Activated T-helper 17 cell treated with anti-CD3 and anti-CD28 coated beads, Interleukin-2, amount 50 U/mL, for 72 hours (primary cell): Measurements from ENCODE around the gene L1TD1. TPM values are rescaled to one million over a fixed set of nuclear protein-coding genes. Genes with fewer than 3 reads are reported as not detected.
A peak's percentile ranks its signal among the peaks of the same experiment; 100 is the strongest.
"Not testable (repeated sequence)": the region's sequence is repeated elsewhere in the genome, so short reads cannot be mapped to it uniquely, and the experiment has no call there.

ENCODE experiments used
- ATAC-seq: fragments of 150-1000 bp; cut with Tn5 transposase; replicated peaks from 2 replicates; pipeline ENCODE4 v1.10.0; 2021; ENCODE audit warnings: mild to moderate bottlenecking, moderate library complexity
- H3K27ac Mint-ChIP-seq: one replicate; pipeline ENCODE4 v1.8.0; 2022; ENCODE audit warnings: mixed read lengths
- H3K27me3 Mint-ChIP-seq: one replicate; pipeline ENCODE4 v1.8.0; 2022; ENCODE audit warnings: mixed read lengths
- H3K36me3 Mint-ChIP-seq: one replicate; pipeline ENCODE4 v1.8.0; 2022; ENCODE audit warnings: low read depth, mild to moderate bottlenecking, mixed read lengths
- H3K4me1 Mint-ChIP-seq: one replicate; pipeline ENCODE4 v1.8.0; 2022; ENCODE audit warnings: mixed read lengths
- H3K4me3 Mint-ChIP-seq: one replicate; pipeline ENCODE4 v1.8.0; 2022; ENCODE audit warnings: mild to moderate bottlenecking, mixed read lengths
- H3K9me3 Mint-ChIP-seq: one replicate; pipeline ENCODE4 v1.8.0; 2022; ENCODE audit warnings: mixed read lengths
- total RNA-seq, 2 donors: library from RNA; stranded (reverse); gene quantifications; one replicate each; pipeline ENCODE4 v1.2.3, GENCODE V29; 2022

The L1TD1 gene
- total RNA-seq, 2 donors from 2014 or later, result not detected

DNA sequence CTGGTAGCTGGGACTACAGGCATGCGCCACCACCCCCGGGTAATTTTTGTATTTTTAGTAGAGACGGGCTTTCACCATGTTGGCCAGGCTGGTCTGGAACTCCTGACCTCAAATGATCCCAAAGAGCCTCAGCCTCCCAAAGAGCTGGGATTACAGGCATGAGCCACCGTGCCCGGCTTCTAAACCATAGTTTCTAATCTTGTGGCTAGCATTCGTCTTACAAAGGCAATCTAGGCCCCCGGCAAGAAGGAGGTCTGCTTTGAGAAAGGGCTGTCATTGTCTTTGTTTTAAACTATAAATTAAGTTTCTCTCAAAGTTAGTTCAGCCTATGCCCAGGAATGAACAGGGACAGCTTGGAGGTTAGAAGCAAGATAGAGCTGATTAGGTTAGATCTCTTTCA lies 10.3 kb upstream of the L1TD1 start:
- no peaks in the 10 kb centered on the region for H3K9me3 Mint-ChIP-seq
- no peak for ATAC-seq
- no peak overlapping the region for H3K27ac Mint-ChIP-seq
- no peaks in the 10 kb centered on the region for H3K36me3 Mint-ChIP-seq
- H3K4me3 Mint-ChIP-seq, result no peak overlapping the region
- no peaks in the 10 kb centered on the region for H3K4me1 Mint-ChIP-seq
- H3K27me3 Mint-ChIP-seq, result peaks cover 4% of the 10 kb centered on the region

DNA sequence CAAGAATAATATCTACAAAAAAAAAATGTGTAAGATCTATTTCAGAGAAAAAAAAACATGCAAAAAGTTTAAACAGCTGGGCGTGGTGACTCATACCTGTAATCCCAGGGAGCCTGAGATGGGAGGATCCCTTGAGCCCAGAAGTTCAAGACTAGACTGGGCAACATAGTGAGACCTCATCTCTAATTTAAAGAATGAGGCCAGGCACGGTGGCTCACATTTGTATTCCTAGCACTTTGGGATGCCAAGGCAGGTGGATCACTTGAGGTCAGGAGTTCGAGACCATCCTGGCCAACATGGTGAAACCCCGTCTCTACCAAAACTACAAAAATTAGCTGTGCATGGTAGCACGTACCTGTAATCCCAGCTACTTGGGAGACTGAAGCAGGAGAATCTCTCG lies 9.4 kb upstream of the L1TD1 start:
- not testable (repeated sequence) for H3K4me3 Mint-ChIP-seq, H3K36me3 Mint-ChIP-seq, H3K9me3 Mint-ChIP-seq

DNA sequence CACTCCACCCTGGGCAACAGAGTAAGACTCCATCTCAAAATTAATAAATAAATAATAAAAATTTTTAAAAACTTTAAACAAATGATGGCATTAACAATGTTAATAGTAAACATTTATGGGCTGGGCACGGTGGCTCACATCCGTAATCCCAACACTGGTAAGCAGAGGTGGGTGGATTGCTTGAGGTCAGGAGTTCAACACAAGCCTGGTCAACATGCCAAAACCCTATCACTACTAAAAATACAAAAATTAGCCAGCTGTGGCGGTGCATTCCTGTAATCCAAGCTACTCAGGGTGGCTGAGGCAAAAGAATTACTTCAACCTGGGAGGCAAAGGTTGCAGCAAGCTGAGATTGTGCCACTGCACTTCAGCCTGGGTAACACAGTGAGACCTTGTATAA lies 9.0 kb upstream of the L1TD1 start:
- Mint-ChIP-seq H3K27me3 (peaks cover 4% of the 10 kb centered on the region), H3K4me1 (no peaks in the 10 kb centered on the region), H3K9me3 (no peaks in the 10 kb centered on the region), H3K4me3 (no peak overlapping the region), H3K36me3 (no peaks in the 10 kb centered on the region), H3K27ac (no peak overlapping the region)
- ATAC-seq, result no peak

More for the DNA sequence above, 9.4 kb upstream of the L1TD1 start:
- H3K4me1 Mint-ChIP-seq, H3K27me3 Mint-ChIP-seq, H3K27ac Mint-ChIP-seq, ATAC-seq: not testable (repeated sequence)

DNA sequence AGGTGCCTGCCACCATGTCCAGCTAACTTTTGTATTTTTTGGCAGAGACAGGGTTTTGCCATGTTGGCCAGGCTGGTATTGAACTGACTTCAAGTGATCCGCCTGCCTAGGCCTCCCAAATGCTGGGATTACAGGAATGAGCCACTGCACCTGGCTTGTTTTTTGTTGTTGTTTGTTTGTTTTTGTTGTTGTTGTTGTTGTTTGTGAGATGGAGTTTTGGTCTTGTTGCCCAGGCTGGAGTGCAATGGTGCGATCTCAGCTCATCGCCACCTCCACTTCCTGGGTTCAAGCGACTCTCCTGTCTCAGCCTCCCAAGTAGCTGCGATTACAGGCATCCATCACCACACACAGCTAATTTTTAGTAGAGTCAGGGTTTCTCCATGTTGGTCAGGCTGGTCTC lies 7.1 kb upstream of the L1TD1 start:
- H3K27ac Mint-ChIP-seq, result no peak overlapping the region
- H3K27me3 Mint-ChIP-seq, result peaks cover 5% of the 10 kb centered on the region
- H3K36me3 Mint-ChIP-seq, result no peaks in the 10 kb centered on the region
- no peak overlapping the region for H3K4me3 Mint-ChIP-seq
- no peak for ATAC-seq
- H3K4me1 Mint-ChIP-seq, result no peaks in the 10 kb centered on the region
- no peaks in the 10 kb centered on the region for H3K9me3 Mint-ChIP-seq

DNA sequence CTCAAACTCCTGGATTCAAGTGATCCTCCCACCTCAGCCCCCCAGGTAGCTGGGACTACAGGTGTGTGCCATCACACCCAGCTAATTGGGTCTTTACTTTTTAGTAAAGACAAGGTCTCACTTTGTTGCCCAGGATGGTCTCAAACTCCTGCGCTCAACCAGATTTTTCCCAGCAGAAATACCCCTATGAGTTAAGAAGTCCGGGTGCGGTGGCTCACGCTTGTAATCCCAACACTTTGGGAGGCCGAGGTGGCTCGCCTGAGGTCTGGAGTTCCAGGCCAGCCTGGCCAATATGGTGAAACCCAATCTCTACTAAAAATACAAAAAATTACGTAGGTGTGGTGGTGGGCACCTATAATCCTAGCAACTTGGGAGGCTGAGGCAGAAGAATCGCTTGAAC lies 6.5 kb upstream of the L1TD1 start:
- Mint-ChIP-seq H3K27ac (no peak overlapping the region), H3K9me3 (no peaks in the 10 kb centered on the region), H3K36me3 (no peaks in the 10 kb centered on the region), H3K4me3 (no peak overlapping the region), H3K27me3 (peaks cover 3% of the 10 kb centered on the region), H3K4me1 (no peaks in the 10 kb centered on the region)
- no peak for ATAC-seq

DNA sequence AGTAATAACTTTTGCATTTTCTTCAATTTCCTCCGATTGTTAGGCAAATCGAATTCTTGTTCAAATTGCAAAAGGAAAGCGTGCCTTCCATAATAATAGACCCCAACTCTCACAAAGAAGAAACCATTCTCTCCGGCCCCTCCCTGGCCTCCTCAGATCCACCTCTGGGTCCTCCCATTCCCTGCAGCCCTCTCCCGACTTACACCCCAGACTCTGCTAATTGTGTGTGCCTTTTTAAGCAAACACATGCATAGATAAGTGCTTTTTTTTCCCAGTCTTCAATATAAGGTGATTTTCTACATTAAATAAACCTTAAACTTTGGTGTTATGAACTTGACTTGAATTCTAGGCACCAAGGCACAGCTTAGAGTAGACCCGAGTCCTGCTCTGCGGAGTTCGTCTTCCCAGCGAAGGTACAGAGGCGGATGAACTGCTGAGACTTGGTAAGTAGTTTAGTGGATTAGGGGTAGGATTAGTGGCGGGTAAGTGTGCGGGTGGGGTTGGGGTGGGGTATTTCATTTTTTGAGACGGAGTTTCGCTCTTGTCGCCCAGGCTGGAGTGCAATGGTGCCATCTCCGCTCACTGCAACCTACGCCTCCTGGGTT lies 1.5 kb downstream of the L1TD1 start:
- no peaks in the 10 kb centered on the region for H3K9me3 Mint-ChIP-seq
- no peaks in the 10 kb centered on the region for H3K4me1 Mint-ChIP-seq
- no peak for ATAC-seq
- peaks cover 21% of the 10 kb centered on the region for H3K27me3 Mint-ChIP-seq
- H3K36me3 Mint-ChIP-seq, result no peaks in the 10 kb centered on the region
- H3K27ac Mint-ChIP-seq, result no peak overlapping the region
- H3K4me3 Mint-ChIP-seq, result no peak overlapping the region

DNA sequence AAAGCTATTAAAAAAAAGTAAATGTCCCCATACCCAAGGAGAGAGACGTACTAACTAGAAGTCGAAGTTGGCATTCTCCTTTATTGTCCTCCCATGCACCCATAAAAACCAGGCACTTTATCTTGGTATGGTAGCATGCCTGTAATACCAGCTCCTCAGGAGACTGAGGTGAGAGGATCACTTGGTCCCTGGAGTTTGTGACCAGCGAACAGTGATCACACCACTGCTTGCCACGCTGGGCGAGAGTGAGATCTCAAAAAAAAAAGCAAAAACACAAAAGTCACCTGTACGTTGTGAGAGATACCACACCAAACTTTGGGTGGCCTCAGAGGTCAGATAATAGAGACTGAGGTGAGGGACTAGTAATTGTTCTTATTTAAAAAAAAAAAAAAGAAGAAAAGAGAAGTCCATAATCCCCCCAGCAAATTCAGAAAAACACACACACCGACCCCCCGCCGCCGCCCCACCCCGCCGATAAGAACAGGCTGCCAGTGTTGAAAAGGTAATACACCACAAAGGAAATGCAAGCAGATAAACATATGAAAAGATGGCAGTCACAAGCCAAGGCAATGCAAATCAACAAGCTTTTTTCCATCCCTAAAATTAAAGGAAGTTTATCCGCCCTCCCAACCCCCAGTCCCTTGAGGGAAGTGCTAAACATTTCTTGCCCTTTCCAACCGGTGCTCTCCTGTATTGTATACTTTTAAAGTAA lies 3.6 kb downstream of the L1TD1 start:
- H3K36me3 Mint-ChIP-seq, result no peaks in the 10 kb centered on the region
- ATAC-seq, result no peak
- peaks cover 19% of the 10 kb centered on the region for H3K27me3 Mint-ChIP-seq
- no peak overlapping the region for H3K4me3 Mint-ChIP-seq
- no peaks in the 10 kb centered on the region for H3K4me1 Mint-ChIP-seq
- no peaks in the 10 kb centered on the region for H3K9me3 Mint-ChIP-seq
- H3K27ac Mint-ChIP-seq, result no peak overlapping the region

DNA sequence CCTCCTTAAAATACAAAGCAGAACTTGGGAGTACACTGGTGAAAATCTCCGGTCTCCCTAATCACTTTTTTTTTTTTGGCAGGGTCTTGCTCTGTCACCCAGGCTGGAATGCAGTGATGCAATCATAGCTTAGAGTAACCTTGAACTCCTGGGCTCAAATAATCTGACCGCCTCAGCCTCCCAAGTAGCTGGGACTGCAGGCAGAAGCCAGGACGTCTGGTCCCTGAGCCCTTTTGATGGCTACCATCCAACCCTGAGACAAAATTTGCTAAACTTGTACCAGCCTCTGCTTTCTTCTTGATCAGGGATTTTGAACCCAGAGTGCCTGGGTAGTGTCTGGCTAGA lies 4.1 kb downstream of the L1TD1 start:
- Mint-ChIP-seq H3K4me1 (no peaks in the 10 kb centered on the region), H3K4me3 (no peak overlapping the region), H3K36me3 (no peaks in the 10 kb centered on the region), H3K27ac (no peak overlapping the region), H3K27me3 (peaks cover 15% of the 10 kb centered on the region), H3K9me3 (no peaks in the 10 kb centered on the region)
- ATAC-seq, result no peak

DNA sequence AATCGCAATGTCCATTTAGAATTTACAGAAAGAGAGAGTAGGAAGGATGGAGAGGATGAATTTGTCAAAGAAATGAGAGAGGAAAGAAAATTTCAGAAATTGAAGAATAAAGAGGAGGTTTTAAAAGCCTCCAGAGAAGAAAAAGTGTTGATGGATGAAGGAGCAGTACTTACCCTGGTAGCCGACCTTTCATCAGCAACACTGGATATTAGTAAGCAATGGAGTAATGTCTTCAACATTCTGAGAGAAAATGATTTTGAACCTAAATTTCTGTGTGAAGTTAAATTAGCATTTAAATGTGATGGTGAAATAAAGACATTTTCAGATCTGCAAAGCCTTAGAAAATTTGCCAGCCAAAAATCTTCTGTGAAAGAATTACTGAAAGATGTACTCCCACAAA lies 12.5 kb downstream of the L1TD1 start:
- Mint-ChIP-seq H3K4me1 (no peaks in the 10 kb centered on the region), H3K36me3 (no peaks in the 10 kb centered on the region), H3K4me3 (no peak overlapping the region)

DNA sequence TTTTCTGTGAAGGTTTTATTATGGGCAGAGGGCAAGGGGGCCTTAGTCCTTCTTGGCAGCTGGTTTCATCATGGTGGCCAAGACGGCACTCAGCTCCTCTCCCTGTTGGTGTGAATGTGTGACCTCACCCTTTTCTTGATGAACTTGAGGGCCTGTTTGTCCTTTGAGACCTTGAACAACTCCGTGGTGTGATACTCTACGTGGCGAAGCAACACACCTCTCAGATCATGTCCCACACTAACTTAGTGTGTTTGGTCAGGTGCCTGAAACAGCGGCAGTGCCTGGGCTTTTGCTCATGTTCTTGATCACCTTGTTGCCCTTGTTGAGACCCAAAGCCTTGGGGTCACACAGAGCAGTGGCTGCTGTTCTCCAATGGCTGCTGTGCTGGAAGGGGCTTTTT lies 13.4 kb downstream of the L1TD1 start:
- no peak for ATAC-seq
- peaks cover 10% of the 10 kb centered on the region for H3K27me3 Mint-ChIP-seq
- H3K36me3 Mint-ChIP-seq, result no peaks in the 10 kb centered on the region
- peaks cover 18% of the 10 kb centered on the region for H3K9me3 Mint-ChIP-seq
- H3K27ac Mint-ChIP-seq, result no peak overlapping the region
- H3K4me3 Mint-ChIP-seq, result no peak overlapping the region
- no peaks in the 10 kb centered on the region for H3K4me1 Mint-ChIP-seq

More for the DNA sequence above, 12.5 kb downstream of the L1TD1 start:
- no peak for ATAC-seq
- H3K27ac Mint-ChIP-seq, result no peak overlapping the region
- H3K9me3 Mint-ChIP-seq, result peaks cover 18% of the 10 kb centered on the region
- H3K27me3 Mint-ChIP-seq, result peaks cover 10% of the 10 kb centered on the region

DNA sequence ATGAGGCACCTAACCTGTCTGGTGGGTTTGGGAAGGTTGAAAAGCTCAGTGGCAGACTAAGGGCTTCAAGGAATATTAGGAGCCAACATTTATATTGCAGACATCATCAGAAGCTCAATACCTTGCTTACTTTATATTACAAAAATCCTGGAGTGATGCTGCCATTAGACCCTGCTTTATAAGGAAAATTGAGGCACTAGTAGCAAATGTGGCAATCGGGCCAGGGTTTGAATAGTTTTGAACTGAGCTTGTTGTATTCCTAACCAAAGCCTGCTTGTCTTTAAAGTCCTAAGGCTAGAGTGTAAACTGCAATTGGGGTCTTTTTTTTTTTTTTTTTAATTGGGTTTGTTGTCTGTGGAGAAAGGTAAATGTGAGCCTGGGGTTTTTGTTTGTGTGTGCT lies 14.3 kb downstream of the L1TD1 start:
- Mint-ChIP-seq H3K9me3 (peaks cover 18% of the 10 kb centered on the region), H3K36me3 (no peaks in the 10 kb centered on the region), H3K4me1 (no peaks in the 10 kb centered on the region), H3K27me3 (peaks cover 10% of the 10 kb centered on the region), H3K27ac (no peak overlapping the region), H3K4me3 (no peak overlapping the region)
- ATAC-seq, result no peak

DNA sequence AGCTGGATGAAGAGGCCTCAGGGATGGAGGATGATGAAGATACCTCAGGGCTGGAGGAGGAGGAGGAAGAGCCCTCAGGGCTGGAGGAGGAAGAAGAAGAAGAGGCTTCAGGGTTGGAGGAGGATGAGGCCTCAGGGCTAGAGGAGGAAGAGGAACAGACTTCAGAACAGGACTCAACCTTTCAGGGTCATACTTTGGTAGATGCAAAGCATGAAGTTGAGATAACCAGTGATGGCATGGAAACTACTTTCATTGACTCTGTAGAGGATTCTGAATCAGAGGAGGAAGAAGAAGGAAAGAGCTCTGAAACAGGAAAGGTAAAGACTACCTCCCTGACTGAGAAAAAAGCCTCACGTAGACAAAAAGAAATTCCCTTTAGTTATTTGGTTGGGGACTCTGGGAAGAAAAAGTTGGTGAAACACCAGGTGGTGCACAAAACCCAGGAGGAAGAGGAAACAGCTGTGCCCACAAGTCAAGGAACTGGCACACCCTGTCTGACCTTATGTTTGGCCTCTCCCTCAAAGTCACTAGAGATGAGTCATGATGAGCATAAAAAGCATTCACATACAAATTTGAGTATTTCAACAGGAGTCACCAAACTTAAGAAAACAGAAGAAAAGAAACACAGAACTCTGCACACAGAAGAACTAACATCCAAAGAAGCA lies 15.4 kb downstream of the L1TD1 start:
- Mint-ChIP-seq H3K4me3 (no peak overlapping the region), H3K27me3 (peaks cover 10% of the 10 kb centered on the region), H3K27ac (no peak overlapping the region), H3K36me3 (no peaks in the 10 kb centered on the region), H3K9me3 (peaks cover 18% of the 10 kb centered on the region), H3K4me1 (no peaks in the 10 kb centered on the region)
- peak; percentile 51 for ATAC-seq

DNA sequence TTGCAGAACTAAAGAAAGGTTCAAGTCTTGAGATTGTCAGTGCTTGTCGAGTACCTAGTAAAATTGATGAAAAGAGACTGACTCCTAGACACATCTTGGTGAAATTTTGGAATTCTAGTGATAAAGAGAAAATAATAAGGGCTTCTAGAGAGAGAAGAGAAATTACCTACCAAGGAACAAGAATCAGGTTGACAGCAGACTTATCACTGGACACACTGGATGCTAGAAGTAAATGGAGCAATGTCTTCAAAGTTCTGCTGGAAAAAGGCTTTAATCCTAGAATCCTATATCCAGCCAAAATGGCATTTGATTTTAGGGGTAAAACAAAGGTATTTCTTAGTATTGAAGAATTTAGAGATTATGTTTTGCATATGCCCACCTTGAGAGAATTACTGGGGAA lies 16.3 kb downstream of the L1TD1 start:
- peaks cover 10% of the 10 kb centered on the region for H3K27me3 Mint-ChIP-seq
- ATAC-seq, result no peak
- H3K27ac Mint-ChIP-seq, result no peak overlapping the region
- no peaks in the 10 kb centered on the region for H3K4me1 Mint-ChIP-seq
- H3K36me3 Mint-ChIP-seq, result no peaks in the 10 kb centered on the region
- H3K4me3 Mint-ChIP-seq, result no peak overlapping the region
- peaks cover 18% of the 10 kb centered on the region for H3K9me3 Mint-ChIP-seq

DNA sequence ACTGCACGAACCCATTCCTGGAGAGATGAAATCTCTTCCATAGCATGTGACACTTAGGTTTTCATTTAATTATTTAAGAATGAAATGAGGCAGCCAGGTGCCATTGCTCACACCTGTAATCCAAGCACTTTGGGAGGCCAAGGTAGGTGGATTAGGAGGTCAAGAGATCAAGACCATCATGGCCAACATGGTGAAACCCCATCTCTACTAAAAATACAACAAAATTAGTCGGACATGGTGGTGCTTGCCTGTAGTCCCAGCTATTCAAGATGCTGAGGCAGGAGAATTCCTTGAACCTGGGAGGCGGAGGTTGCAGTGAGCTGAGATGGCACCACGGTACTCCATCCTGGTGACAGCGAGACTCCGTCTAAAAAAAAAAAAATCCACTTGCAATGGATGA lies 17.8 kb downstream of the L1TD1 start:
- no peak for ATAC-seq
- no peaks in the 10 kb centered on the region for H3K27me3 Mint-ChIP-seq
- no peak overlapping the region for H3K4me3 Mint-ChIP-seq
- H3K27ac Mint-ChIP-seq, result no peak overlapping the region
- H3K9me3 Mint-ChIP-seq, result peaks cover 11% of the 10 kb centered on the region
- no peaks in the 10 kb centered on the region for H3K4me1 Mint-ChIP-seq
- no peaks in the 10 kb centered on the region for H3K36me3 Mint-ChIP-seq
